Hepatic stellate cell (primary cell): Measurements from ENCODE around the gene TCEANC2.

ENCODE experiments used
- DNase-seq: peaks from one replicate; pipeline ENCODE4 v3.0.0; 2011; ENCODE audit warnings: low spot score

TCEANC2 gene

GRCh38 chr1:54136269-54136896, 83.0 kb downstream of the TCEANC2 start:
- no peak for DNase-seq

GRCh38 chr1:54136963-54137533, 83.6 kb downstream of the TCEANC2 start:
- DNase-seq = no peak

DNA sequence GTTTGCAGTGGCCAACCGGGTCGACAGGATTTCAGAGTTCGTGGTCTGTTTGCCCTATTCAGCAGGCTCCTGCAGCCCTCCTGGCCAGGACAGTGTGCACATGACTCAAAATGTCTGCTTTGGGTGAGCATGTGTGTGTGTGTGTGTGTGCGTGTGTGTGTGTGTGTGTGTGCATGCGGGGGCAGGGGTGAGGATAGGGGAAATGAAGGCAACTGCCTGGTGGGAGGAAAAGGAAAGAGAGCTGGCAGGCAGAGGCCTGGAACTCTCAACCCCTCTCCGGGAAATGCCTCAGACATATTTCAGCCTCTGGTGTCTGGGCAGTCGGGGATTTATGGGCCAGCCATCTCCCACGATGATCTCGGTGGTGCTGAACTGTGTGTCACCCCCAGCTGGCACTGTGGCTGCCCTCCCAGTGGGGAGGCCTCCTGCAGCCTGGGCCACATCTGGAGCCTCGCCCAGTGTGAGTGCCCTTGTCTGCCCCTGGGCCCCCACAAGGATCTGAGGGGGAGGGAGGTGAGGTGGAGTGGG, 84.2 kb downstream of the TCEANC2 start:
- peak; percentile 54 for DNase-seq

DNA sequence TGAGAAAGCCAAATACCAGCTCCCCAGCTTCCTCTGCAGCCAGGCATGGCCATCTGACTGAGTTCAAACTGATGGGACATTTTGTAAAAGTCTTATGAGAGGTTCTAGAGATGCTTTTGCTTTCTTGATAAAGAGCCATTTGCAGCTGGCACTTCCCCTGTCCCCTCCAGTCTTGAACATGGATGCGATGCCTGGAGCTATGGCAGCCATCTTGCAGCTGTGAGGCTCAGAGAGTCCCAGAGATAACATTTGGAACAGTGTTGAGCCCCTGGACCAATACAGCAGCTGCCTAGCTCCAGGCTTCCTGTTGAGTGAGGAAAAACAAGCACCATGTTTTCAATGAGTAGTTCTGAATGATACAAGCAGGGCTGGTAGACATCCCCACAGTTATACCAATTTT, 85.6 kb downstream of the TCEANC2 start:
- DNase-seq = no peak

DNA sequence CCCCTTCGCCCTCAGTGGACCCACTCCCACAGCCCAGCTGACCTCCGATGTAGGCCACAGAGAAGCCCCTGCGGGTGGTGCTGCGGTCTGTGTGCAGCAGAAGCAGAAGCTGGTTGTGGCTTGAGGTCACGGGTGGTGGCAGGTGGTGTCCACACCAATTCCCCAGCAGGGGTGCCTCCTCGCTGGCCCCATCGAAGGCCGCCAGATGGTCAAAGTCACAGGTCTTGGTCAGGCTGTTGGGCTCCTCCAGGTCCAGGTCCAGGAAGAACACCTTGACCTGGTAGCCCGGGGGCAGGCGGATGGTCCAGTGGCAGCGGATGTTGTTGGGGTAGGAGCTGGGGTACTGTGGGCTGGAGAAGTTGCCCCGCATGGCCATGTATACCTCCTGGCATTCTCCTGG, 86.3 kb downstream of the TCEANC2 start:
- no peak for DNase-seq

GRCh38 chr1:54142146-54142900, 88.9 kb downstream of the TCEANC2 start:
- DNase-seq = no peak

- DNase-seq = no peak
Measured at GRCh38 chr1:54144366-54144765, 91.0 kb downstream of the TCEANC2 start.

DNA sequence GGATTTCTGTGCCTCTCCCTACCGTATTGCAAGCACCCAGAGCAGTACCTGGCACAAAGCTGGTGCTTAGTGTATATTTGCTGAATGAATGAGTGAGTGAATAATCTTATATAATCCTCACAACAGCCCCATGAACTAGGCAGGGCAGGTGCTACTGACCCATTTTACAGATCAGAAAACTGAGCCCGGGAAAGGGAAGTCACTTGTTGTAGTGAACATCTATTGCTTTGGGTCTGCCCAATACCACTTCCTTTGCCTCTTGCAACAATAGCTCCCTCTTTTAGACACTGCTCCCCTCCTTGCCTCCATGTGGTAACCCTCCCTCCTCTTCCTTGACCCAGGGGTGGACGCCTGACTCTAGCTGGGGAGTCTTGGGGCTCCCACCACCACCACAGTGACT, 96.3 kb downstream of the TCEANC2 start:
- DNase-seq = no peak

DNA sequence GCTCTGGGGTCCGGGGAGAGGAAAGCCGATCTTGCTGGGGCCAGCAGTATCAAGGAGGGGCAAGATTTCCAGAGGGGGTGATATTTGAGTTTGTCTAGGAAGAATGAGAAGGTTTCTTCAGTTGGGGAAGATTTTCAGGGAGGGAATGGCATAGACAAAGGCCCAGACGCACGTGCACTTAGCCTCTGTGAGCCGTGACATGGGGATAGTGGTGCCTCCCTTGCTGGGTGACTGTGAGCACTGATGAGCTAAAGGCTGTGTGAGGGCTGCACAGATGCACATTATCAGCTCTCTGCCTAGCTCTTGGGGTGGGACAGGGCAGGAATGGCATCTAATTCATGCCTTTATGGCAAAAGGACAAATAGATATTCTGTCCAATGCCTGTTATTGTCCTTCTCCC, 97.6 kb downstream of the TCEANC2 start:
- no peak for DNase-seq

GRCh38 chr1:54152696-54153095, 99.3 kb downstream of the TCEANC2 start, which contains the start of gene CDCP2:
Gene CDCP2 (minus strand): TSS chr1:54153000. CDS start chr1:54152922, 78 bp downstream.
- no peak for DNase-seq

DNA sequence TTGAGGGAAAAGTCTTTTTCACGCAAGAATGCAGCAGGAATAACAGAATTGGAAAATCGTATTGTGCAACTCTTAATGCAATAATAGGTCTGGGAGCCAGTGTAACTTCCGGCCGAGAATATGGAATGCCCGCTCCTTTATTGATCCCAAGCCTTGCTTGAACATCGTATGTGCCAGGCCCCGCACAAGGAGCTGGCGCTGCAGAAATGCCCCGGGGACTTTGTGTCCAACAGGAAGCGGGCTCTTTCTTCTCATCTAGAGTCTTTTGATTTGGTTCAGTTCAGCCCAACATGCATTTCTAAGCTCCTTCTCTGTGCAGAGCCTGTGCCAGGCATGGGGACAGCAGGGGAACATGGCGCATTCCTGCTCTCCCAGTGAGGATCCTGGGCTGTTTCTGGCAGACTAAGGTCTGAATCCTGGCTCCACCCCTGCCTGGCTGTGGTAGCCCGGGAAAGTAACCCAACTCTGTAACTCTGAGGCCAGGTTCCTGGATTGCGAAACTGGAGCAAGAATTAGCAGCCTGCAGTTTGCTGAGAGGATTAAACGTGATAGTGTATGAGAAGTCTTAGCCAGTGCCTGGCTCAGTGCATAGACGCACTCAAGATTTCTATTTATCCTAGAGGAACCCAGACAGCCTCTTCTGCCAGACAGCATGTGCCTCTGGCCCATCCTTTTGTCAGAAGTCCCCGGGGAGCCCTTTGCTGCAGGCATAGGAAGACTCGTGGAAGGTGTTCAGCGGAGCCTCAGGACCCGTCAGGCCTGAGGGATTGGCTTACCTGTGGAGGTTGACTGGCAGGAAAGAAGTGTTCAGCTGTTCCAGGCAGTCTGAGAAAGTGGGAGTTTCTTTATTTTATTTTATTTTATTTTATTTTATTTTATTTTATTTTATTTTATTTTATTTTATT, 100.4 kb downstream of the TCEANC2 start:
- DNase-seq = peak; percentile 69
